ENCODE measurements around the gene C13orf42.
"Not testable (repeated sequence)": the region's sequence is repeated elsewhere in the genome, so short reads cannot be mapped to it uniquely, and the experiment has no call there.

Gene C13orf42

GRCh38 chr13:51083706-51084105 is 27.4 kb downstream of the C13orf42 start:
- H3K36me3 Mint-ChIP-seq (ENCODE audit: low read depth) = no peaks in the 10 kb centered on the region
- H3K4me3 Mint-ChIP-seq = no peak overlapping the region
- no peak for TF ChIP-seq CTCF (IDR thresholded peaks at IDR 0.05; ENCODE audit: unreplicated experiment in 3 of 3)
- H3K4me1 Mint-ChIP-seq = peaks cover 4% of the 10 kb centered on the region
- H3K27ac Mint-ChIP-seq = no peak overlapping the region
- H3K27me3 Mint-ChIP-seq (ENCODE audit: low read depth) = peaks cover 8% of the 10 kb centered on the region
- peaks cover 6% of the 10 kb centered on the region for H3K9me3 Mint-ChIP-seq

DNA sequence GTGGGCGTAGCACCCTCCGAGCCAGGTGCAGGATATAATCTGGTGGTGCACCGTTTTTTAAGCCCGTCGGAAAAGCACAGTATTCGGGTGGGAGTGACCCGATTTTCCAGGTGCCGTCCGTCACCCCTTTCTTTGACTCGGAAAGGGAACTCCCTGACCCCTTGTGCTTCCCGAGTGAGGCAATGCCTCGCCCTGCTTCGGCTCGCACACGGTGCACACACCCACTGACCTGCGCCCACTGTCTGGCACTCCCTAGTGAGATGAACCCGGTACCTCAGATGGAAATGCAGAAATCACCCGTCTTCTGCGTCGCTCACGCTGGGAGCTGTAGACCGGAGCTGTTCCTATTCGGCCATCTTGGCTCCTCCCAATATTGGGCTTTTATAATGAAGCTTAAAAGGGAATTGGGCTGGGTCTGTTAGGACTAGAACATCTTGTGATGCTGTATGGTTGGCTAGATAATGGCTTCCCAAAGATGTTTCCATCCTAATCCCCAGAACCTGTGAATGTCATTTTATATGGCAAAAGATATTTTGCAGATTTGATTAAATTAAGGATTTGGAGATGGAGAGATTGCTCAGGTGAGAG is 30.5 kb downstream of the C13orf42 start:
- H3K4me3 Mint-ChIP-seq; H3K36me3 Mint-ChIP-seq (ENCODE audit: low read depth); H3K4me1 Mint-ChIP-seq; H3K27ac Mint-ChIP-seq: not testable (repeated sequence)
- peaks cover 12% of the 10 kb centered on the region for H3K27me3 Mint-ChIP-seq (ENCODE audit: low read depth)
- peaks cover 15% of the 10 kb centered on the region for H3K9me3 Mint-ChIP-seq

GRCh38 chr13:51071493-51071892 is 39.6 kb downstream of the C13orf42 start:
- Mint-ChIP-seq H3K4me1 (peaks cover 32% of the 10 kb centered on the region), H3K27me3 (ENCODE audit: low read depth) (peaks cover 33% of the 10 kb centered on the region), H3K36me3 (ENCODE audit: low read depth) (no peaks in the 10 kb centered on the region), H3K4me3 (no peak overlapping the region), H3K9me3 (peaks cover 19% of the 10 kb centered on the region), H3K27ac (no peak overlapping the region)
- no peak for TF ChIP-seq CTCF (IDR thresholded peaks at IDR 0.05; ENCODE audit: unreplicated experiment in 3 of 3)

- Mint-ChIP-seq H3K36me3 (ENCODE audit: low read depth) (no peaks in the 10 kb centered on the region), H3K4me1 (peaks cover 35% of the 10 kb centered on the region), H3K4me3 (no peak overlapping the region), H3K27me3 (ENCODE audit: low read depth) (peaks cover 32% of the 10 kb centered on the region), H3K9me3 (peaks cover 7% of the 10 kb centered on the region), H3K27ac (peak overlapping the region in 1 of 3 experiments; percentile 62)
- TF ChIP-seq CTCF (IDR thresholded peaks at IDR 0.05; ENCODE audit: unreplicated experiment in 3 of 3) = peak; percentile 92 to 96 (median 95)
Measured at GRCh38 chr13:51070005-51070649, 40.9 kb downstream of the C13orf42 start.

DNA sequence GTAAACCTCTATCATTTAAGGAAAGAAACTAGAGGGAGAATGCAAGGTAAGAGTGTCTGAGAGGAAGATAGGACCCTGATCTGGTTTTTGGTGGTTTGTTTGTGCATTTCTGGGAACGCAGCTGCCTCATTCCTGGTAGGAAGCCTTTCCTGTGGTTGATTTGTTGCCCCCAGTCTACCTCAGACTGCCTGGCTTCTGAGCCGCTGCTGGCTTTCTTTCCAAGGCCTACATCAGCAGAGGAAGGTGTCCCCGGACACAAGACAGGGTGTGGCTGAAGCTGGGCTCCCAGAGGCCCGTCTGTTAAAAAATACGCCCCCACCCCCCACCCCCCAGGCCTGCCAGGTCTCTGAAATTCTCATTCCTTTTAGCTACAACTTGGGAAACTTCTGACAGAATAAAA is 42.6 kb downstream of the C13orf42 start:
- H3K27me3 Mint-ChIP-seq (ENCODE audit: low read depth) = peaks cover 25% of the 10 kb centered on the region
- no peak overlapping the region for H3K4me3 Mint-ChIP-seq
- H3K9me3 Mint-ChIP-seq = no peaks in the 10 kb centered on the region
- no peak for TF ChIP-seq CTCF (IDR thresholded peaks at IDR 0.05; ENCODE audit: unreplicated experiment in 3 of 3)
- peak overlapping the region; percentile 22 to 43 (median 31) for H3K27ac Mint-ChIP-seq
- H3K4me1 Mint-ChIP-seq = peaks cover 41% of the 10 kb centered on the region
- no peaks in the 10 kb centered on the region for H3K36me3 Mint-ChIP-seq (ENCODE audit: low read depth)

DNA sequence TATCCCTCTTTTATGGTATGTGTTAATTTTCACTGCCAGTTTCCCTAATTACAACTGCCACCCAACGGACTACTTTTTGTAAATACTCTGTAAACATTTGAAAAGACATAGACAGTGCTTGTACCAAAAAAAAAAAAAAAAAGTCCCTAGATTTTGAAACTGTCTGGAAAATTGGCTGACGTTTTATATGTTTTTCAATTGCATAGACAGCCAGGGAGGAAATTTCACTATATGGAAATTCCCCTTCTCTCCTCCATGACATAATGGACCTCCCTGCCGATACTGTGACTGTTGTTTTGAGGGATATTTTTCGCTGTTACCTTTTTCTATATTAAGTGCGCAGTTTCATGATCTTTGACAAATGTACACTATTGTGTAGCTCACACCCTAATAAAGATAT is 43.4 kb downstream of the C13orf42 start:
- no peak for TF ChIP-seq CTCF (IDR thresholded peaks at IDR 0.05; ENCODE audit: unreplicated experiment in 3 of 3)
- peak overlapping the region; percentile 22 to 43 (median 31) for H3K27ac Mint-ChIP-seq
- no peaks in the 10 kb centered on the region for H3K9me3 Mint-ChIP-seq
- H3K36me3 Mint-ChIP-seq (ENCODE audit: low read depth) = no peaks in the 10 kb centered on the region
- H3K27me3 Mint-ChIP-seq (ENCODE audit: low read depth) = peaks cover 21% of the 10 kb centered on the region
- peaks cover 41% of the 10 kb centered on the region for H3K4me1 Mint-ChIP-seq
- H3K4me3 Mint-ChIP-seq = no peak overlapping the region

Data from nephron (organoid).